ENCODE measurements around the gene CFAP61. TPM values are rescaled to one million over a fixed set of nuclear protein-coding genes. Genes with fewer than 3 reads are reported as not detected.

Gene CFAP61
- total and polyA plus RNA-seq, 9 of the 15 experiments (the other 6 are each of a cell fraction or from before 2014, with no cell fraction given) = 0.11 TPM; not detected in 8

DNA sequence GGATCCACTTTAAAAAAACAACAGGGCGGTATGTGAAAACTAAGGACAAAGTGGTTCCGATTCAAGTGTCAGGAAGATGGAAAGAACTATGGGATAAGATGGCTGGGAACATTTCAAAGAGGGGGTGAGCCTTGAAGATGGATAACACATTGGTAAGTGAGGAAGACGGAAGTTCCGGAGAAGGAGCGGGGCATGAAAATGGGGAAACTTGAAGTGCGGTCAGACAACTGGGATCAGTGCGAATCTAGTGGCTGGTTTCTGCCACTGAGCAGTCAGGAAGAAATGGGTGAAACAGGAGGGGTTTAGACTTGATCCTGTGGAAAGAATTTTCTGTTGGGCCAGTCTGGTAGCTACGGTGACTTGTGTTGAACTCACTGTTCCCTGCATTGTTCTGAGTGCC lies 34.0 kb upstream of the CFAP61 start:
- Histone ChIP-seq H3K4me1 (replicated peaks in 1 of 2; ENCODE audit: control insufficient read depth in 2 of 2, insufficient read depth in 2 of 2, low read length in 2 of 2) (peaks cover 7 to 13% of the 10 kb centered on the region in 2 experiments; a peak in 4 of 5 replicates), H3K27me3 (ENCODE audit: control insufficient read depth in 2 of 2, insufficient read depth in 2 of 2, low read length in 2 of 2) (no peaks in the 10 kb centered on the region), H2AFZ (ENCODE audit: low read depth, low read length) (no peak overlapping the region), H3K9me3 (replicated peaks; ENCODE audit: control insufficient read depth, insufficient read depth, low read depth, low read length) (no peaks in the 10 kb centered on the region), H3K79me2 (ENCODE audit: control insufficient read depth, insufficient read depth, low read length) (peaks cover 61% of the 10 kb centered on the region), H3K9ac (ENCODE audit: insufficient read depth in 1 of 2, low read depth in 2 of 2, low read length in 2 of 2) (peak overlapping the region; percentile 71 to 80), H4K20me1 (replicated peaks; ENCODE audit: control insufficient read depth, insufficient read depth, low read length) (0 out of 2 replicates have a peak, but pooled peaks cover 2% of the 10 kb centered on the region), H3K4me2 (ENCODE audit: insufficient read depth, low read length) (peak overlapping the region; percentile 96), H3K4me3 (peak overlapping the region; percentile 92), H3K36me3 (ENCODE audit: control insufficient read depth, insufficient read depth, low read length) (peaks cover 24% of the 10 kb centered on the region; the same call in 2 of the 3 replicates), H3K9me1 (ENCODE audit: control insufficient read depth, insufficient read depth, low read length) (no peaks in the 10 kb centered on the region), H3K27ac (ENCODE audit: extremely low read depth, low read depth, low read length) (no peak overlapping the region; the same call in 2 of the 3 replicates)
- no peak for TF ChIP-seq NUFIP1 (IDR thresholded peaks at IDR 0.05; ENCODE audit: partially characterized antibody)
- ChIA-PET POLR2A (no interaction called here), CTCF (ENCODE audit: low intra/inter-chr PET ratio) (no interaction called here)
- BruUV-seq (replicated peaks) = TSS peak; percentile 75
- FAIRE-seq = peak; percentile 51
- 7% methylated on average over 8 of the region's 8 CpGs for WGBS (ENCODE audit: insufficient coverage, low coverage, missing lambda C conversion rate)
- intact Hi-C loops (cut with micrococcal nuclease) = loop anchor here (10.0 kb wide), 1 partner anchor 556 kb away; no protein-coding TSS in a partner anchor
- ATAC-seq = no peak
- in situ Hi-C loops (cut with MboI) = no loop called here
- peak in 1 of 4 experiments; percentile 14 for DNase-seq (ENCODE audit: extremely low read depth in 1 of 4, low spot score in 3 of 4)

DNA sequence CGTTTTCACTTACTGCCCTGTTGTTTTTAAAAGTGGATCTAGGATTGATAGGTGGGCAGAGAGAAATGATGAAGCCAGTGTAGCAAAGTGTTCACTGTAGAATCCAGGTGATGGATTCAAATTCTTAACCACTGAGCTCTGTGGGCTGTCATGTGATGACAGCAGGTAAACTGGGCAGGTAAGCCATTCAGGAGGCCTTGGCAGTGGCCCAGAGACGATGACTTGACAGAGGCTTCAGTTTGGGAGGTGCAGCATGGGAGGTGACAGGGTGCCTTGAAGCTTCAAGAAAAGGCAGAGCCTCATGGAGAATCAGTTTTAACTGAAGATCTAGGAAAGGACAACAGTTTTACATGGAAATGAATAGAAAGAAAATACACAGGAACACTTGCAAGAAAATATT lies 33.2 kb upstream of the CFAP61 start:
- in situ Hi-C loops (cut with MboI) (no loop called here), intact Hi-C loops (cut with micrococcal nuclease) (loop anchor here (10.0 kb wide), 1 partner anchor 556 kb away; no protein-coding TSS in a partner anchor)
- Histone ChIP-seq H3K27ac (ENCODE audit: extremely low read depth, low read depth, low read length) (no peak overlapping the region; the same call in 2 of the 3 replicates), H3K4me1 (replicated peaks in 1 of 2; ENCODE audit: control insufficient read depth in 2 of 2, insufficient read depth in 2 of 2, low read length in 2 of 2) (peaks cover 7 to 13% of the 10 kb centered on the region in 2 experiments; a peak in 4 of 5 replicates), H4K20me1 (replicated peaks; ENCODE audit: control insufficient read depth, insufficient read depth, low read length) (0 out of 2 replicates have a peak, but pooled peaks cover 2% of the 10 kb centered on the region), H2AFZ (ENCODE audit: low read depth, low read length) (no peak overlapping the region), H3K9ac (ENCODE audit: insufficient read depth in 1 of 2, low read depth in 2 of 2, low read length in 2 of 2) (peak overlapping the region in 1 of 2 experiments; percentile 71; a peak in 2 of 4 replicates), H3K36me3 (ENCODE audit: control insufficient read depth, insufficient read depth, low read length) (peaks cover 31% of the 10 kb centered on the region; the same call in 2 of the 3 replicates), H3K4me3 (peak overlapping the region; percentile 92; the same call in 1 of the 2 replicates), H3K4me2 (ENCODE audit: insufficient read depth, low read length) (peak overlapping the region; percentile 96), H3K27me3 (ENCODE audit: control insufficient read depth in 2 of 2, insufficient read depth in 2 of 2, low read length in 2 of 2) (no peaks in the 10 kb centered on the region), H3K9me1 (ENCODE audit: control insufficient read depth, insufficient read depth, low read length) (no peaks in the 10 kb centered on the region), H3K79me2 (ENCODE audit: control insufficient read depth, insufficient read depth, low read length) (peaks cover 68% of the 10 kb centered on the region), H3K9me3 (replicated peaks; ENCODE audit: control insufficient read depth, insufficient read depth, low read depth, low read length) (no peaks in the 10 kb centered on the region)
- 11% methylated on average over 1 of the region's 2 CpGs for WGBS (ENCODE audit: insufficient coverage, low coverage, missing lambda C conversion rate)
- ATAC-seq (no peak), FAIRE-seq (no peak), DNase-seq (ENCODE audit: extremely low read depth in 1 of 4, low spot score in 3 of 4) (peak in 3 of 4 experiments; percentile 9 to 41 (median 16))
- BruUV-seq (replicated peaks) = no TSS peak
- ChIA-PET CTCF (ENCODE audit: low intra/inter-chr PET ratio) (no interaction called here), POLR2A (no interaction called here)
- peak; percentile 45 for TF ChIP-seq NFE2 (IDR thresholded peaks at IDR 0.05; ENCODE audit: low read depth)
- TF ChIP-seq, protein P1, sequence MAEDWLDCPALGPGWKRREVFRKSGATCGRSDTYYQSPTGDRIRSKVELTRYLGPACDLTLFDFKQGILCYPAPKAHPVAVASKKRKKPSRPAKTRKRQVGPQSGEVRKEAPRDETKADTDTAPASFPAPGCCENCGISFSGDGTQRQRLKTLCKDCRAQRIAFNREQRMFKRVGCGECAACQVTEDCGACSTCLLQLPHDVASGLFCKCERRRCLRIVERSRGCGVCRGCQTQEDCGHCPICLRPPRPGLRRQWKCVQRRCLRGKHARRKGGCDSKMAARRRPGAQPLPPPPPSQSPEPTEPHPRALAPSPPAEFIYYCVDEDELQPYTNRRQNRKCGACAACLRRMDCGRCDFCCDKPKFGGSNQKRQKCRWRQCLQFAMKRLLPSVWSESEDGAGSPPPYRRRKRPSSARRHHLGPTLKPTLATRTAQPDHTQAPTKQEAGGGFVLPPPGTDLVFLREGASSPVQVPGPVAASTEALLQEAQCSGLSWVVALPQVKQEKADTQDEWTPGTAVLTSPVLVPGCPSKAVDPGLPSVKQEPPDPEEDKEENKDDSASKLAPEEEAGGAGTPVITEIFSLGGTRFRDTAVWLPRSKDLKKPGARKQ (CRISPR knock-in tag; IDR thresholded peaks at IDR 0.05) = no peak
- TF ChIP-seq C11orf30 (IDR thresholded peaks at IDR 0.05; ENCODE audit: low read depth) = peak; percentile 22; the same call in 1 of the 2 replicates
- TF ChIP-seq CHD2 (IDR thresholded peaks at IDR 0.05; ENCODE audit: low read depth, low read length) = no peak
- TF ChIP-seq, protein P2, sequence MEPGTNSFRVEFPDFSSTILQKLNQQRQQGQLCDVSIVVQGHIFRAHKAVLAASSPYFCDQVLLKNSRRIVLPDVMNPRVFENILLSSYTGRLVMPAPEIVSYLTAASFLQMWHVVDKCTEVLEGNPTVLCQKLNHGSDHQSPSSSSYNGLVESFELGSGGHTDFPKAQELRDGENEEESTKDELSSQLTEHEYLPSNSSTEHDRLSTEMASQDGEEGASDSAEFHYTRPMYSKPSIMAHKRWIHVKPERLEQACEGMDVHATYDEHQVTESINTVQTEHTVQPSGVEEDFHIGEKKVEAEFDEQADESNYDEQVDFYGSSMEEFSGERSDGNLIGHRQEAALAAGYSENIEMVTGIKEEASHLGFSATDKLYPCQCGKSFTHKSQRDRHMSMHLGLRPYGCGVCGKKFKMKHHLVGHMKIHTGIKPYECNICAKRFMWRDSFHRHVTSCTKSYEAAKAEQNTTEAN (CRISPR knock-in tag; IDR thresholded peaks at IDR 0.05) = no peak
- no peak for TF ChIP-seq ZNF384 (IDR thresholded peaks at IDR 0.05; ENCODE audit: low read depth, low read length)
- TF ChIP-seq SIX5 (IDR thresholded peaks at IDR 0.05; ENCODE audit: borderline replicate concordance in 1 of 2, insufficient read depth in 1 of 2, low read depth in 1 of 2, low read length in 2 of 2) = no peak
- peak; percentile 79 for TF ChIP-seq NFIC (IDR thresholded peaks at IDR 0.05)
- no peak for TF ChIP-seq SMARCE1 (IDR thresholded peaks at IDR 0.05)
- TF ChIP-seq ZNF316 (IDR thresholded peaks at IDR 0.05) = 0 out of 2 replicates have a peak, but pooled peaks have one; percentile 19
